Stimulated activated memory B cell treated with anti-CD40 and anti-IgM and Interleukin-4, amounts not matched to agents 10 μg/mL and 1 μg/mL and 100 μg/mL, for 72 hours (primary cell): ENCODE data around the gene FAM204A.

Experiments
- ATAC-seq: fragments of 150-1000 bp; cut with Tn5 transposase; 2 replicates; pipeline ENCODE4 v1.10.0; 2021
- H3K27ac Mint-ChIP-seq: one replicate; pipeline ENCODE4 v1.8.0; 2022; ENCODE audit warnings: mild to moderate bottlenecking, mixed read lengths
- H3K27me3 Mint-ChIP-seq: one replicate; pipeline ENCODE4 v1.8.0; 2022; ENCODE audit warnings: mixed read lengths
- H3K36me3 Mint-ChIP-seq: one replicate; pipeline ENCODE4 v1.8.0; 2022; ENCODE audit warnings: mixed read lengths
- H3K4me1 Mint-ChIP-seq: one replicate; pipeline ENCODE4 v1.8.0; 2022; ENCODE audit warnings: mixed read lengths
- H3K4me3 Mint-ChIP-seq: one replicate; pipeline ENCODE4 v1.8.0; 2022; ENCODE audit warnings: mild to moderate bottlenecking, moderate library complexity, mixed read lengths
- H3K9me3 Mint-ChIP-seq: one replicate; pipeline ENCODE4 v1.8.0; 2022; ENCODE audit warnings: mixed read lengths

Gene FAM204A

GRCh38 chr10:118308664-118309063 is 33.5 kb downstream of the FAM204A start:
- no peak overlapping the region for H3K4me3 Mint-ChIP-seq
- no peak overlapping the region for H3K27ac Mint-ChIP-seq
- H3K4me1 Mint-ChIP-seq, result no peaks in the 10 kb centered on the region
- no peak for ATAC-seq
- H3K36me3 Mint-ChIP-seq, result peaks cover 64% of the 10 kb centered on the region
- no peaks in the 10 kb centered on the region for H3K27me3 Mint-ChIP-seq
- no peaks in the 10 kb centered on the region for H3K9me3 Mint-ChIP-seq

- Mint-ChIP-seq H3K36me3 (peaks cover 56% of the 10 kb centered on the region), H3K4me1 (no peaks in the 10 kb centered on the region)
Observed at GRCh38 chr10:118307859-118308258, 34.3 kb downstream of the FAM204A start.

GRCh38 chr10:118307220-118307619 is 34.9 kb downstream of the FAM204A start:
- Mint-ChIP-seq H3K27ac (no peak overlapping the region), H3K36me3 (peaks cover 51% of the 10 kb centered on the region), H3K4me1 (no peaks in the 10 kb centered on the region), H3K9me3 (no peaks in the 10 kb centered on the region), H3K4me3 (no peak overlapping the region), H3K27me3 (no peaks in the 10 kb centered on the region)
- no peak for ATAC-seq

More at GRCh38 chr10:118307859-118308258, 34.3 kb downstream of the FAM204A start:
- H3K9me3 Mint-ChIP-seq, result no peaks in the 10 kb centered on the region
- H3K4me3 Mint-ChIP-seq, result no peak overlapping the region
- no peak for ATAC-seq
- H3K27me3 Mint-ChIP-seq, result no peaks in the 10 kb centered on the region
- no peak overlapping the region for H3K27ac Mint-ChIP-seq

GRCh38 chr10:118305730-118306129 is 36.4 kb downstream of the FAM204A start:
- Mint-ChIP-seq H3K9me3 (no peaks in the 10 kb centered on the region), H3K36me3 (peaks cover 44% of the 10 kb centered on the region), H3K27ac (no peak overlapping the region), H3K27me3 (no peaks in the 10 kb centered on the region), H3K4me1 (no peaks in the 10 kb centered on the region), H3K4me3 (no peak overlapping the region)
- ATAC-seq, result no peak

- Mint-ChIP-seq H3K4me1 (no peaks in the 10 kb centered on the region), H3K27me3 (no peaks in the 10 kb centered on the region), H3K9me3 (no peaks in the 10 kb centered on the region), H3K27ac (no peak overlapping the region), H3K4me3 (no peak overlapping the region), H3K36me3 (peaks cover 40% of the 10 kb centered on the region)
- no peak for ATAC-seq
Observed at GRCh38 chr10:118304521-118304920, 37.6 kb downstream of the FAM204A start.

GRCh38 chr10:118301211-118301610 is 40.9 kb downstream of the FAM204A start:
- Mint-ChIP-seq H3K27me3 (no peaks in the 10 kb centered on the region), H3K36me3 (peaks cover 26% of the 10 kb centered on the region), H3K4me1 (no peaks in the 10 kb centered on the region), H3K4me3 (no peak overlapping the region), H3K27ac (no peak overlapping the region), H3K9me3 (no peaks in the 10 kb centered on the region)
- ATAC-seq, result no peak

GRCh38 chr10:118300320-118300719 is 41.8 kb downstream of the FAM204A start:
- H3K4me3 Mint-ChIP-seq, result no peak overlapping the region
- H3K27ac Mint-ChIP-seq, result no peak overlapping the region
- H3K4me1 Mint-ChIP-seq, result no peaks in the 10 kb centered on the region
- H3K9me3 Mint-ChIP-seq, result no peaks in the 10 kb centered on the region
- no peak for ATAC-seq
- no peaks in the 10 kb centered on the region for H3K27me3 Mint-ChIP-seq
- H3K36me3 Mint-ChIP-seq, result peaks cover 19% of the 10 kb centered on the region

GRCh38 chr10:118298787-118299186 is 43.3 kb downstream of the FAM204A start:
- no peaks in the 10 kb centered on the region for H3K9me3 Mint-ChIP-seq
- H3K27me3 Mint-ChIP-seq, result no peaks in the 10 kb centered on the region
- peaks cover 8% of the 10 kb centered on the region for H3K36me3 Mint-ChIP-seq
- no peak overlapping the region for H3K4me3 Mint-ChIP-seq
- H3K4me1 Mint-ChIP-seq, result no peaks in the 10 kb centered on the region
- H3K27ac Mint-ChIP-seq, result no peak overlapping the region
- no peak for ATAC-seq

- Mint-ChIP-seq H3K4me1 (no peaks in the 10 kb centered on the region), H3K9me3 (peaks cover 3% of the 10 kb centered on the region), H3K27me3 (peaks cover 18% of the 10 kb centered on the region), H3K4me3 (no peak overlapping the region), H3K36me3 (no peaks in the 10 kb centered on the region), H3K27ac (no peak overlapping the region)
- ATAC-seq, result no peak
Observed at GRCh38 chr10:118291122-118291521, 51.0 kb downstream of the FAM204A start.

GRCh38 chr10:118290471-118290995 is 51.6 kb downstream of the FAM204A start:
- Mint-ChIP-seq H3K4me3 (no peak overlapping the region), H3K36me3 (no peaks in the 10 kb centered on the region), H3K9me3 (peaks cover 3% of the 10 kb centered on the region), H3K27me3 (peaks cover 22% of the 10 kb centered on the region), H3K27ac (no peak overlapping the region), H3K4me1 (no peaks in the 10 kb centered on the region)
- ATAC-seq, result no peak

- no peak overlapping the region for H3K27ac Mint-ChIP-seq
- H3K36me3 Mint-ChIP-seq, result no peaks in the 10 kb centered on the region
- H3K9me3 Mint-ChIP-seq, result peaks cover 8% of the 10 kb centered on the region
- peaks cover 36% of the 10 kb centered on the region for H3K27me3 Mint-ChIP-seq
- ATAC-seq, result no peak
- no peaks in the 10 kb centered on the region for H3K4me1 Mint-ChIP-seq
- no peak overlapping the region for H3K4me3 Mint-ChIP-seq
Observed at GRCh38 chr10:118287076-118287806, 54.9 kb downstream of the FAM204A start.

GRCh38 chr10:118286051-118286838 is 55.9 kb downstream of the FAM204A start:
- Mint-ChIP-seq H3K4me3 (no peak overlapping the region), H3K36me3 (no peaks in the 10 kb centered on the region), H3K9me3 (peaks cover 8% of the 10 kb centered on the region), H3K27ac (no peak overlapping the region), H3K27me3 (peaks cover 34% of the 10 kb centered on the region), H3K4me1 (no peaks in the 10 kb centered on the region)
- ATAC-seq, result no peak

GRCh38 chr10:118282670-118283069 is 59.5 kb downstream of the FAM204A start:
- H3K36me3 Mint-ChIP-seq, result no peaks in the 10 kb centered on the region
- H3K4me1 Mint-ChIP-seq, result no peaks in the 10 kb centered on the region
- no peak overlapping the region for H3K27ac Mint-ChIP-seq
- ATAC-seq, result no peak
- H3K4me3 Mint-ChIP-seq, result no peak overlapping the region
- peaks cover 34% of the 10 kb centered on the region for H3K27me3 Mint-ChIP-seq
- peaks cover 7% of the 10 kb centered on the region for H3K9me3 Mint-ChIP-seq

GRCh38 chr10:118278649-118279048 is 63.5 kb downstream of the FAM204A start:
- no peak for ATAC-seq
- no peak overlapping the region for H3K27ac Mint-ChIP-seq

GRCh38 chr10:118277871-118278270 is 64.3 kb downstream of the FAM204A start:
- no peak overlapping the region for H3K27ac Mint-ChIP-seq
- no peaks in the 10 kb centered on the region for H3K4me1 Mint-ChIP-seq
- no peak overlapping the region for H3K4me3 Mint-ChIP-seq
- ATAC-seq, result no peak
- H3K9me3 Mint-ChIP-seq, result peaks cover 9% of the 10 kb centered on the region
- H3K36me3 Mint-ChIP-seq, result no peaks in the 10 kb centered on the region
- H3K27me3 Mint-ChIP-seq, result peaks cover 7% of the 10 kb centered on the region

More at GRCh38 chr10:118278649-118279048, 63.5 kb downstream of the FAM204A start:
- Mint-ChIP-seq H3K4me1 (no peaks in the 10 kb centered on the region), H3K27me3 (peaks cover 15% of the 10 kb centered on the region), H3K4me3 (no peak overlapping the region), H3K9me3 (peaks cover 10% of the 10 kb centered on the region), H3K36me3 (no peaks in the 10 kb centered on the region)

GRCh38 chr10:118276727-118277126 is 65.4 kb downstream of the FAM204A start:
- no peaks in the 10 kb centered on the region for H3K27me3 Mint-ChIP-seq
- H3K27ac Mint-ChIP-seq, result no peak overlapping the region
- peaks cover 5% of the 10 kb centered on the region for H3K9me3 Mint-ChIP-seq
- ATAC-seq, result no peak
- no peaks in the 10 kb centered on the region for H3K4me1 Mint-ChIP-seq
- H3K4me3 Mint-ChIP-seq, result no peak overlapping the region
- no peaks in the 10 kb centered on the region for H3K36me3 Mint-ChIP-seq
